Stimulated activated CD8-positive, alpha-beta memory T cell treated with anti-CD3 and anti-CD28 coated beads, Interleukin-4, amount 100 ng/mL, for 24 hours (primary cell): ENCODE data around the gene ABAT.
"Not testable (repeated sequence)": the region's sequence is repeated elsewhere in the genome, so short reads cannot be mapped to it uniquely, and the experiment has no call there.

ENCODE experiments used
- DNase-seq: peaks from one replicate; pipeline ENCODE4 v3.0.0-alpha.2; 2020; ENCODE audit warnings: low read depth

The ABAT gene

DNA sequence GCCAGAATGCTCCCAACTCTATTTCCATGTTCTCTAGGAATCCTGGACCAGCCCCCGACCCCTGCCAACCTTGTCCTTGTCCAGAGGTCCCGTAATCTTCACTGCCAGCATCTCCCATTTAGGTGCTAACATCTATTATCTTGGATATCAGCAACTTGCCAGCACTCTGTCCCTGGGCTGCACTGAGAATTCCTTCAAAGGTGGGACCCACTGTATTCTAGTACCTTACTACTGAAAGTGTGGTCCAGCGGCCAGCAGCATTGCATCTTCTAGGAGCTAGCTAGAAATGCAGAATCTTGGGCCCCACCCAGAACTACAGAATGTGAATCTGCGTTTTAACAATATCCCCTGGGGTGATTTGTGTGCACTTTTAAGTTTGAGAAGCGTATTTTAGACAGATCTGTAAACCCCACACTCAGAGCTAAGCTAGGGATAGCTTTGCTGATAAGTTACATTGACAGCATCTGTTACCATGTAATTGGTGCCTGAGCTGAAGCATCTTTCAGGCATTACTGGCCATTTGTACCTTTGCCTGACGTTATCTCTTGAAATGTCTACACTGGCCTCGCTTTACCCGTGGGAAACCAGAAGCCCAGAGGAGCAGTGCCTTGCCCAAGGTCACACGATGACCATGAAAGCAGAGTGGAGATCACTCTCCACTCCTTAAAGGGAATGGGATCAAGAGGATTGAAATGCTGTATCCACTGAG, 8.3 kb downstream of the ABAT start:
- DNase-seq: no peak

- no peak for DNase-seq
Measured at GRCh38 chr16:8683640-8684039, 9.2 kb downstream of the ABAT start.

DNA sequence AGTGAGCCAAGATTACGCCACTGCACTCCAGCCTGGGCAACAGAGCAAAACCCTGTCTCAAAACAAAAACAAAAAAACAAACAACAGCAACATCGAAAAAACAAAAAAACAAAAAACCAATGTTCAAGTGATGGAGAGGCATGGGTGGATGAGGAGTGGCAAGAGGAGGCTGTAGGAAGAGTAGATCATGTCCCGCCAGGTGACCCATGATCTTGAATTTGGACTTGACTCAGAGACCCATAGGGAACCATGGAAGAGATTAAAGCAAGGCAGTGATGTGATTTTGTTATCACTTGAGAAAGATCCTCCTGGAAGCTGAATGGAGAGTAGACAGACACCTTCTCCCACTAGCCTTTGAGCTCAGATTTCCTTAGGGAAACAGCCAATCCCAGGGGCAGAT, 11.2 kb downstream of the ABAT start:
- no peak for DNase-seq

DNA sequence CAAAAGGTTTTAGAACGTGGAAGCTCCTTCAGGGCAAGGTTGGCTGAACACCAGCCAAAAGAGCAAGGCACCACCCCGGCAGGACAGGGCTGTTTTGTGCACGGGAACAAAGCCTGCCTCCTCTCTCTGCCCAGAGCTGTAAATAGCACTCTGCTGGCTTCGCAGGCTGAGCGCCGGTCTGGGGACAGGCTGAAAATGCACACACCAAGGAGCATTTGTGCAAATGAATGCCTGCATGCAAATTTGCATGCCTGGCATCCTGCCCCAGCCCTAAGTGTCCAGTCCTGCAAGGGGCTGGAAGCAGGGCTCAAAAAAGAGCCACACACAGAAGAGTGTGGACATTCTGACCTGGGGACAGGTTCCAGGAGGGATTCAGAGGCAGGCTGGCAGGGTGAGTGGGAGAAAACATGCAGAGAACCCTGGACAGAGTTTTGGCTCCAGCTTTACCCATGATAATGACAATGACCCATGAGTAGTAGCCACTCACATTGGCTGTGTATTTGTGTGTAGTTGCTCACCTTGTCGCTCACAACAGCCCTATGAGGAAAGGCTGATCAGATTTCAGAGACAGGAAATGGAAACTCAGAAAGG, 11.7 kb downstream of the ABAT start:
- no peak for DNase-seq

DNA sequence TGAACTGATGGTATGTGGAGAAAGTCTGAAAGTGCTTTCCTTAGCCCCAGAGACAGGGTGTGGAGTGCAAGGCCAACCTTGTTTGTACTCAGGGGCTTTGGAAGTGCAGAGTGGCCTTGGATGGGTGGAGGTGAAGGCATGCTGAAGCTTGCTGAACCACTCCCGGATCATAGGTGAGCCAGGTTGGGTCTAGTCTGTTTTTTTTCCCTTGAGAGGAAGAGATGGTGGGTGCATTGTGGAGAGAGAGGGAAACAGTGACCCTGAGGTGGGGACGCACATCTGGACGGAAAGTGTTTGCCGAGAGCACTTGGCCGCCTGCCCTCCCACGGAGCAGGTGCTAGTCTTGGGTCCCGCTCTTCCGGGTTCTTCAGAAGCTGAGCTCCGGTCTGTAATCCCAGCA, 12.5 kb downstream of the ABAT start:
- DNase-seq: no peak

DNA sequence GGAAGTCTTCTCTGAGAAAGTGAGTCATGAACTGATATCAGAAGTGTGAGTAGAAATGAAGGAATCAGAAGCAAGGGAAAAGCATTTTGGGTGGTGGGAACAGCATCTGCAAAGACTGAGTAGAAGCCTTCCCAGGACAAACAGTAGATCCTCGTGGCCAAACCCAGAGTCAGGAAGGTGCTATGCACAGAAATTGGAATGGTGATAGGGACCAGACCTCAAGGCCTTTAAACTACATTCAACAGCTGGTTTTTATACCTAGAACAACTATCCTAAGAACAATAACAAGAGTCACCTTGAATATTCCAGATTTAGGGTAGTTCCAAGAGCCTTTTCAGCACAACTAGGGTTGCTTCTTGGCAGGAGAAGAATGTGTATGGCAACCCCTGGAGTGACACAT, 15.3 kb downstream of the ABAT start:
- no peak for DNase-seq

GRCh38 chr16:8691728-8692127, 17.3 kb downstream of the ABAT start:
- no peak for DNase-seq

GRCh38 chr16:8694795-8695728, 20.6 kb downstream of the ABAT start:
- DNase-seq: no peak

DNA sequence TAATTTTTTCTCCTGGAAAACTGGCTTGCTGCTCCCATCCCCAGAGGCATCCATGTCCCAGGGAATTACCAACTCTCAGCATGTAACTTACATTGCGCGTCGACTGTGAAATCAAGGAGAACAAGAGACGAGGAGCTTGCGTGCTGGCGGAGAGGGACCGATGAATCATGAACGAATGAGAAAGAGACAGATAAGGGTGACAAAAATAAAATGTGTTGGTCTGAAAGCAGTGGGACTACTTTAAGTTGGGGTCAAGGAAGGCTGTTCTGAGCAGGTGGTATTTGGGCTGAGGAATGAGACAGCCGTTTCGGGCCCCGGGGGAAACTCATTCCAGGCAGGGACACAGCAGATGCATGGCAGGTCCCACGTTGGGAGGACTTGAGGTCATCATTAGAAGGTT, 22.5 kb downstream of the ABAT start:
- no peak for DNase-seq

- no peak for DNase-seq
Measured at GRCh38 chr16:8697965-8698364, 23.5 kb downstream of the ABAT start.

- DNase-seq: no peak
Measured at GRCh38 chr16:8703693-8704092, 29.3 kb downstream of the ABAT start.

- DNase-seq: no peak
Measured at GRCh38 chr16:8704098-8704497, 29.7 kb downstream of the ABAT start.

GRCh38 chr16:8705100-8705822, 30.8 kb downstream of the ABAT start:
- DNase-seq: not testable (repeated sequence)

DNA sequence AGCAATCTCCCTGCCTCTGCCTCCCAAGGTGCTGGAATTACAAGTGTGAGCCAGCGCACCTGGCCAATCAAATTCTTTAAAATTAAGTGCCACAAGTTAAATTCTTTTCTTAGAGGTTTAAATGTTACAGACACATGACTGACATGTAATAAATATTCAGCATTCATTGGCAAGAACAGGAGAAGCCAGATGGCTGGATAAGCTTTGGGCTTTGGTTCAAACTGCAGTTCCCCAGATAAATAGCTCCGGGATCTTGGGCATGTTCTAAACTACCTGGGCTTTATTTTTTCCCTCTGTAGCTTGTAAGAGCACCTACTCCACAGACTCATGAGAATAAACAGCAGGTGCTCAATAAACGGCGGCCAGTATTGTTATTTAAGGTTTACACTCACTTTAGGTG, 34.1 kb downstream of the ABAT start:
- no peak for DNase-seq

GRCh38 chr16:8712589-8713361, 38.4 kb downstream of the ABAT start:
- DNase-seq: no peak

DNA sequence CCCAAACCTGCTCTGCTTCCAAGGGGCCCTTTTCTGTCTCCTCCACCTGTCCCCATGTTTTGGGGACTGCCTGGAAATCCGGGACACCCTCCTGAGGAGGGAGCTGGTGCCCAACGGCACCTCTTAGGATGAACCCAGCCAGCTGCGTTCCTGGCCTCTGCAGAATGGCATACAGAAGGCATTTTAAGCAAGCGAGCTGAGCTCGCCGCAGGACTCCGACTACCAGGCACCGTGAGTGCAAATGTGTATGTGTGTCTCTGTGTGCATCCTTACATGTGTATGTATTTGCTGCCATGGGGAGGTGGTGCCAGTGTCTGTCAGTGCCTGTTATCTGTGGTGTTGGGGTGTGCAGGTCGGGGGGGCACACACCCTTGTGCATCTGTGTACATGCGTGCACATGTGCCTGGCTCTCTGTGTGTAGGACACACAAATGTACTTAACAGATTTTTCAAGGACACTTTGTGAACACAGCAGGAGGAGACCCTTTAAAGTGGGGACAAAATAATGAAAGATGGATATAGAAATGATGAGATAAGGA, 39.3 kb downstream of the ABAT start:
- DNase-seq: no peak

DNA sequence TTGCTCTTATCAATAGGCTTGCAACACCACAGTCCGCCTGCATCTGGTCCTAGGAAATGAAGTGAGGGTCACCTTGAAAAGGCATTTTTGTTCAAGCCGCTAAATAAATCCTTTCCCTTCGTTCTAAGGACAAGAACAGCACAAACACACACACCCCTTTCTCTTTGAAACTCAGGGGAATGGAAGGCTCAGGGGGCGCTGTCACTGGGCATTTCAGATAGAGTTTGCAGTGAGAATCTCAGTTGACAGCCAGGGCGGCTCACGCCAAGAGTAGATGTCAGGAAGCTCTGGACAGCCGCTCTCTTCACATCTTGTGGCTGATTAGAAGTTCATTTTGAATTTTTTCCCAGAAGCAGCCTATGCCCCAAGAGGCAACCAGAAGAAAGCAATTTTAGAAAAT, 39.8 kb downstream of the ABAT start:
- DNase-seq: no peak

GRCh38 chr16:8714807-8715206, 40.4 kb downstream of the ABAT start:
- no peak for DNase-seq

- no peak for DNase-seq
Measured at GRCh38 chr16:8716052-8716451, 41.6 kb downstream of the ABAT start.

DNA sequence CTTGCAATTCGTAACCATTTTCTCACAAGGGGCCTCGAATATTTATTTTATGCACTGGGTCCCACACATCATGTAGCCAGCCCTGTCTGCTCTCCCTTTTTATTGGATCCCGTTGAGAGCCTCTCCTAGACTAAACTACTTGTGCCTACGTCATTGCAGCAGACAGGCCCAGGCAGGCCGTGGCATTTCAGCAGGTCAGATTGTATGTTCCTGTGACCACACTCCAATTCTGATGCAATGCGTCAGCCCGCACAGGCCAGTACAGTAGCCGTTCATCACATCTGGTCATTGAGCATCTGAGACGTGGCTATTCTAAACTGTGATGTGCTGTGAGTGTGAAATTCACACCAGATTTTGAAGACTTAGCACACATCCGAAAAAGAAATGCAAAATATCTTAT, 42.2 kb downstream of the ABAT start:
- DNase-seq: no peak

DNA sequence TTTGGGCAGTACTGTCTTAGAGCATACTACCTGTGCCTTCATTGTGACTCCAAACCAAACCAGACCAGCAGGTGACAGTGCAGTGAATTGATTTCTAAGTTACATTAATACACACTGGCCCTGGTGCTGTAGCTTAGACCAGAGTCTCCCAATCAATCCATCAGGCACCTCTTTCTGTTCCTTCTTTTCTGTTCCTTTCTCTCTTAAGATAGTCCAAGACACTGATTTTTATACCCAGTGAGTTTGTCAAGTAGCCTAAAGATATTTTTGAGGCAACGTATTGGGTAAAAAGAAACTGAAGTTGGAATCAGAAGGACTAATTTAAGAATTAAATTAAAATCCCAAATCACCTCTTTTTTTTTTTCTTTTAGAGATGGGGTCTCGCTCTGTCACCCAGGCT, 43.1 kb downstream of the ABAT start:
- DNase-seq: no peak
